Measurements from ENCODE around the gene CRIP1. TPM values are rescaled to one million over a fixed set of nuclear protein-coding genes. Genes with fewer than 3 reads are reported as not detected.
A peak's percentile ranks its signal among the peaks of the same experiment; 100 is the strongest.

The CRIP1 gene
- polyA plus RNA-seq, 1 experiment = 0.74 TPM

DNA sequence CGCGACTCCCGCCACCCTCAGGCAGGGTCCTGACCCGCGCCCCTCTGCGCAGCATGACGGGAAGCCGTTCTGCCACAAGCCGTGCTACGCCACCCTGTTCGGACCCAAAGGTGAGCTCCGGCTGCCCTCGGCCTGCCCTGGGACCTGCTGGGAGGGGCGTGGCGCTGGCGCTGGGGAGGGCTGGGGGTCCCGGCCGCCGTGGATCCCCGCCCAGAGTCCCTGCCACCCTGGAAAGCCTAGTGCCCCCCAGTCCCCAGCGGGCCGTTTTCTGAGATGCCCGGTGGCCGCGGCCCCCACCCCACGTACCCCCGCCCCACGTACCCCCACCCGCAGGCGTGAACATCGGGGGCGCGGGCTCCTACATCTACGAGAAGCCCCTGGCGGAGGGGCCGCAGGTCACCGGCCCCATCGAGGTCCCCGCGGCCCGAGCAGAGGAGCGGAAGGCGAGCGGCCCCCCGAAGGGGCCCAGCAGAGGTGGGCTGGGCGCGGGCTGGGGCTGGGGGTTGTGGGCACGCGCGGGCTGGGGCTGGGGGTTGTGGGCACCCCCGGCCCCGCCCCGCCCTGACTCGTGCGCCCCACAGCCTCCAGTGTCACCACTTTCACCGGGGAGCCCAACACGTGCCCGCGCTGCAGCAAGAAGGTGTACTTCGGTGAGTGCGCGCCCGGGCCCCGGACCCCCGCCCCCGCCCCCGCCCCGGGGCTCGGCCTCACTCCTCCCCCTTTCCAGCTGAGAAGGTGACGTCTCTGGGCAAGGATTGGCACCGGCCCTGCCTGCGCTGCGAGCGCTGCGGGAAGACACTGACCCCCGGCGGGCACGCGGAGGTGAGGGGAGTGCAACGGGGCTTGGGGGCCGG is 8.1 kb upstream of the CRIP1 start:
- ChIA-PET CTCF (interaction anchor here (0.7 kb wide), 1 partner anchor 114 kb away, joined by 3 read pairs; no protein-coding TSS in a partner anchor), POLR2A (no interaction called here)
- TF ChIP-seq, protein P1, sequence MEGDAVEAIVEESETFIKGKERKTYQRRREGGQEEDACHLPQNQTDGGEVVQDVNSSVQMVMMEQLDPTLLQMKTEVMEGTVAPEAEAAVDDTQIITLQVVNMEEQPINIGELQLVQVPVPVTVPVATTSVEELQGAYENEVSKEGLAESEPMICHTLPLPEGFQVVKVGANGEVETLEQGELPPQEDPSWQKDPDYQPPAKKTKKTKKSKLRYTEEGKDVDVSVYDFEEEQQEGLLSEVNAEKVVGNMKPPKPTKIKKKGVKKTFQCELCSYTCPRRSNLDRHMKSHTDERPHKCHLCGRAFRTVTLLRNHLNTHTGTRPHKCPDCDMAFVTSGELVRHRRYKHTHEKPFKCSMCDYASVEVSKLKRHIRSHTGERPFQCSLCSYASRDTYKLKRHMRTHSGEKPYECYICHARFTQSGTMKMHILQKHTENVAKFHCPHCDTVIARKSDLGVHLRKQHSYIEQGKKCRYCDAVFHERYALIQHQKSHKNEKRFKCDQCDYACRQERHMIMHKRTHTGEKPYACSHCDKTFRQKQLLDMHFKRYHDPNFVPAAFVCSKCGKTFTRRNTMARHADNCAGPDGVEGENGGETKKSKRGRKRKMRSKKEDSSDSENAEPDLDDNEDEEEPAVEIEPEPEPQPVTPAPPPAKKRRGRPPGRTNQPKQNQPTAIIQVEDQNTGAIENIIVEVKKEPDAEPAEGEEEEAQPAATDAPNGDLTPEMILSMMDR (IDR thresholded peaks at IDR 0.05; ENCODE audit: low read depth, low read length) = no peak
- DNase-seq (ENCODE audit: low read depth, low spot score) = no peak
- Histone ChIP-seq H3K27ac (ENCODE audit: low read depth, low read length) (no peak overlapping the region), H3K27me3 (ENCODE audit: control insufficient read depth, insufficient read depth, low read length) (no peaks in the 10 kb centered on the region), H3K4me3 (ENCODE audit: low read depth, low read length) (no peak overlapping the region), H3K9me3 (ENCODE audit: control insufficient read depth, insufficient read depth, low read length) (no peaks in the 10 kb centered on the region; the same call in 1 of the 2 replicates)

GRCh38 chr14:105479431-105480158 is 7.1 kb upstream of the CRIP1 start:
- Histone ChIP-seq H3K27me3 (ENCODE audit: control insufficient read depth, insufficient read depth, low read length) (no peaks in the 10 kb centered on the region), H3K9me3 (ENCODE audit: control insufficient read depth, insufficient read depth, low read length) (no peaks in the 10 kb centered on the region; the same call in 1 of the 2 replicates), H3K4me3 (ENCODE audit: low read depth, low read length) (no peak overlapping the region), H3K27ac (ENCODE audit: low read depth, low read length) (no peak overlapping the region)
- CTCF ChIA-PET = interaction anchor here (0.7 to 1.4 kb wide), 4 partner anchors 42 to 115 kb away, joined by 3 to 13 read pairs (median 4); no protein-coding TSS in a partner anchor
- no peak for DNase-seq (ENCODE audit: low read depth, low spot score)
- TF ChIP-seq, protein P1 (IDR thresholded peaks at IDR 0.05; ENCODE audit: low read depth, low read length) = no peak
- POLR2A ChIA-PET = interaction anchor here (0.9 kb wide), 1 partner anchor 49 kb away, joined by 4 read pairs; no protein-coding TSS in a partner anchor

DNA sequence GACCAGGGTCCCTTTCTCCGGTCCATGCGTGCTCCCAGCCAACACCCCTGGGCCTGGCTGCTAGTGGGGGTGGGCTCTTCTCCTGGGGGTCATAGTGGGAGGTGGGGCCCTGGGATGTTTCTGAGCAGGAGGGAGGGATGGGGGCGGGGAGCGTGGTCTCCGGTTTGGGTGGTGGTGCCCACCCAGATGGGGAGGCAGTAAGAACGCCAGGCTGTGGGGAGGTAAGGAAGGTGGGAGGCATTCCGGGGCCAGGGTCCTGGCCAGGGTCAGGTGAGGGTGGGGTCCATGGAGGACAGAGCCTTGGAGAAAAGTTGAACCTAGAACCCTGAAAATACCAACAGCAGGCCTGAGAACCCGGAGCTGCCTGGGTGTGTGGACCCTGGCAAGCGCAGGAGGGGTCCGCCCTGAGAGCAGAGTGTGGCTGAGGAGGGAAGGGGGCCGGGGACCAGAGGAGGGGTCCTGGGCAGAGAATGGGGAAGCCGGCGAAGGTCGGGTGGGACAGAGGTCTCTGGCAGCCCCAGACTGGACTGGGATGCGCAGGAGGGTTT is 6.4 kb upstream of the CRIP1 start:
- no peak overlapping the region for H3K27ac ChIP-seq (ENCODE audit: low read depth, low read length)
- H3K27me3 ChIP-seq (ENCODE audit: control insufficient read depth, insufficient read depth, low read length) = peaks cover 2% of the 10 kb centered on the region
- TF ChIP-seq, protein P1 (IDR thresholded peaks at IDR 0.05; ENCODE audit: low read depth, low read length) = no peak
- ChIA-PET POLR2A (interaction anchor here (0.6 to 2.7 kb wide), 6 partner anchors 8 to 350 kb away, joined by 3 to 15 read pairs (median 4); partner anchors contain the start of gene BRF1), CTCF (interaction anchor here (0.5 to 2.9 kb wide), 32 partner anchors 10 to 558 kb away, joined by 3 to 52 read pairs (median 4); partner anchors contain the start of genes BRF1, TEDC1 and TEX22)
- DNase-seq (ENCODE audit: low read depth, low spot score) = no peak
- H3K4me3 ChIP-seq (ENCODE audit: low read depth, low read length) = no peak overlapping the region
- no peaks in the 10 kb centered on the region; the same call in 1 of the 2 replicates for H3K9me3 ChIP-seq (ENCODE audit: control insufficient read depth, insufficient read depth, low read length)

- Histone ChIP-seq H3K27me3 (ENCODE audit: control insufficient read depth, insufficient read depth, low read length) (peaks cover 9% of the 10 kb centered on the region), H3K9me3 (ENCODE audit: control insufficient read depth, insufficient read depth, low read length) (no peaks in the 10 kb centered on the region; the same call in 1 of the 2 replicates), H3K27ac (ENCODE audit: low read depth, low read length) (peak overlapping the region; percentile 85), H3K4me3 (ENCODE audit: low read depth, low read length) (peak overlapping the region; percentile 55)
- peak; percentile 60 for DNase-seq (ENCODE audit: low read depth, low spot score)
- CTCF ChIA-PET = interaction anchor here (0.5 to 2.9 kb wide), 36 partner anchors 9 to 559 kb away, joined by 3 to 52 read pairs (median 4); partner anchors contain the start of genes BRF1, TEDC1 and TEX22
- POLR2A ChIA-PET = interaction anchor here (0.6 to 2.7 kb wide), 7 partner anchors 9 to 351 kb away, joined by 3 to 15 read pairs (median 4); partner anchors contain the start of gene BRF1
- TF ChIP-seq, protein P1 (IDR thresholded peaks at IDR 0.05; ENCODE audit: low read depth, low read length) = peak; percentile 97
Measured at GRCh38 chr14:105480807-105481801, 5.6 kb upstream of the CRIP1 start.
